GM23338 (cell line): ENCODE results near the gene RGL2. TPM values are rescaled to one million over a fixed set of nuclear protein-coding genes. Genes with fewer than 3 reads are reported as not detected.

ENCODE experiments used
- ATAC-seq: fragments of 200-7000 bp; cut with Tn5 transposase; 3 replicates; pipeline ENCODE4 v1.9.1; 2020
- DNase-seq: peaks from one replicate; pipeline ENCODE4 v3.0.0-alpha.2; 2015; ENCODE audit warnings: low spot score
- H2AFZ ChIP-seq: fragments of 200-600 bp; sonication (generic); 2 replicates; pipeline ENCODE4 v1.8.0; 2016; ENCODE audit warnings: antibody characterized with exemption, mild to moderate bottlenecking, moderate library complexity
- H3F3A ChIP-seq: fragments of 200-600 bp; sonication (generic); replicated peaks from 2 replicates; pipeline ENCODE4 v1.8.0; 2017; ENCODE audit warnings: antibody characterized with exemption, mixed run types, low read depth
- H3K27ac ChIP-seq: fragments of 200-600 bp; sonication (generic); 2 replicates; pipeline ENCODE4 v1.6.1; 2016; ENCODE audit warnings: low read depth
- H3K27me3 ChIP-seq: fragments of 200-600 bp; sonication (generic); 2 replicates; pipeline ENCODE4 v1.8.0; 2016; ENCODE audit warnings: mild to moderate bottlenecking, mixed run types, moderate library complexity; ENCODE audit not compliant: insufficient read depth
- H3K36me3 ChIP-seq: fragments of 200-600 bp; sonication (generic); 2 replicates; pipeline ENCODE4 v1.8.0; 2016; ENCODE audit warnings: mild to moderate bottlenecking; ENCODE audit not compliant: insufficient read depth
- H3K4me1 ChIP-seq: fragments of 200-600 bp; sonication (generic); 2 replicates; pipeline ENCODE4 v1.8.0; 2016; ENCODE audit warnings: mild to moderate bottlenecking, moderate library complexity; ENCODE audit not compliant: insufficient read depth
- H3K4me2 ChIP-seq: fragments of 200-600 bp; sonication (generic); 2 replicates; pipeline ENCODE4 v1.7.1; 2017; ENCODE audit warnings: mixed run types
- H3K4me3 ChIP-seq: fragments of 200-600 bp; sonication (generic); 2 replicates; pipeline ENCODE4 v1.6.1; 2016; ENCODE audit warnings: mixed run types
- H3K79me2 ChIP-seq: fragments of 200-600 bp; sonication (generic); replicated peaks from 2 replicates; pipeline ENCODE4 v1.8.0; 2017; ENCODE audit warnings: mild to moderate bottlenecking; ENCODE audit not compliant: insufficient read depth
- H3K9me2 ChIP-seq: fragments of 200-600 bp; sonication (generic); 2 replicates; pipeline ENCODE4 v1.8.0; 2017; ENCODE audit not compliant: insufficient read depth
- H4K20me1 ChIP-seq: fragments of 200-600 bp; sonication (generic); replicated peaks from 2 replicates; pipeline ENCODE4 v1.8.0; 2017; ENCODE audit warnings: mild to moderate bottlenecking; ENCODE audit not compliant: insufficient read depth
- H3K27ac Mint-ChIP-seq: 2 replicates; pipeline ENCODE4 v1.8.0; 2020; ENCODE audit warnings: inconsistent platforms, mild to moderate bottlenecking, moderate library complexity, mixed read lengths
- H3K27me3 Mint-ChIP-seq: 3 replicates; pipeline ENCODE4 v1.8.0; 2022; ENCODE audit warnings: low read depth, mild to moderate bottlenecking, moderate library complexity, mixed read lengths, inconsistent platforms; ENCODE audit not compliant: insufficient read depth, poor library complexity
- H3K36me3 Mint-ChIP-seq: 3 replicates; pipeline ENCODE4 v1.8.0; 2021; ENCODE audit warnings: low read depth, mild to moderate bottlenecking, inconsistent platforms, moderate library complexity, mixed read lengths
- H3K4me1 Mint-ChIP-seq: 3 replicates; pipeline ENCODE4 v1.8.0; 2020; ENCODE audit warnings: mild to moderate bottlenecking, inconsistent platforms, mixed read lengths
- H3K4me3 Mint-ChIP-seq: 3 replicates; pipeline ENCODE4 v1.8.0; 2021; ENCODE audit warnings: moderate library complexity, mild to moderate bottlenecking, inconsistent platforms, mixed read lengths
- H3K9me3 Mint-ChIP-seq: 3 replicates; pipeline ENCODE4 v1.8.0; 2020; ENCODE audit warnings: moderate library complexity, mild to moderate bottlenecking, inconsistent platforms, mixed read lengths
- CREB1 ChIP-seq: fragments of 250-450 bp; sonication (Bioruptor Pico); IDR thresholded peaks from 2 replicates; pipeline ENCODE4 v1.5.0; 2020; ENCODE audit warnings: low read depth, mild to moderate bottlenecking, moderate library complexity
- EZH2 ChIP-seq: fragments of 200-600 bp; sonication (generic); IDR thresholded peaks from one replicate; pipeline ENCODE4 v1.8.0; 2017; ENCODE audit warnings: antibody characterized with exemption, mild to moderate bottlenecking, low read depth; ENCODE audit not compliant: unreplicated experiment
- EZH2phosphoT487 ChIP-seq: fragments of 200-600 bp; sonication (generic); IDR thresholded peaks from one replicate; pipeline ENCODE4 v1.8.1; 2018; ENCODE audit warnings: antibody characterized with exemption; ENCODE audit not compliant: unreplicated experiment
- JUNB ChIP-seq: IDR thresholded peaks from one replicate; pipeline ENCODE4 v1.6.1; 2016; ENCODE audit warnings: antibody characterized with exemption; ENCODE audit not compliant: unreplicated experiment
- NANOG ChIP-seq: IDR thresholded peaks from 2 replicates; pipeline ENCODE4 v1.6.1; 2016; ENCODE audit warnings: antibody characterized with exemption, borderline replicate concordance
- POLR2AphosphoS5 ChIP-seq: IDR thresholded peaks from 2 replicates; pipeline ENCODE4 v1.6.1; 2016; ENCODE audit warnings: antibody characterized with exemption, low read depth
- STAT1 ChIP-seq: IDR thresholded peaks from one replicate; pipeline ENCODE4 v1.6.1; 2016; ENCODE audit warnings: antibody characterized with exemption; ENCODE audit not compliant: unreplicated experiment
- ZNF114 ChIP-seq: fragments of 250-450 bp; sonication (Bioruptor Pico); IDR thresholded peaks from 2 replicates; pipeline ENCODE4 v1.5.0; 2020; ENCODE audit warnings: mild to moderate bottlenecking, moderate library complexity
- ZNF331 ChIP-seq: fragments of 250-450 bp; sonication (Bioruptor Pico); IDR thresholded peaks from 2 replicates; pipeline ENCODE4 v1.5.0; 2020; ENCODE audit warnings: low read depth, mild to moderate bottlenecking, moderate library complexity
- polyA plus RNA-seq: library from polyadenylated mRNA; unstranded; fragments of >200 nt; fragmentation: Nextera tagmentation; extraction: Ambion mirVana; gene quantifications from 2 replicates; pipeline ENCODE4 v1.2.1, GENCODE V29; 2016
- total RNA-seq: library from RNA; depleted of rRNA; stranded (reverse); fragments of >200 nt; shearing (Covaris generic); gene quantifications from 2 replicates; pipeline ENCODE4 v1.2.3, GENCODE V29; 2014
- TF ChIP-seq, protein P1 (sequence below): IDR thresholded peaks from one replicate; pipeline ENCODE4 v1.6.1; 2018; ENCODE audit warnings: antibody characterized with exemption; ENCODE audit not compliant: unreplicated experiment
- TF ChIP-seq, protein P2 (sequence below): IDR thresholded peaks from 2 replicates; pipeline ENCODE4 v1.6.1; 2016; ENCODE audit warnings: antibody characterized with exemption
- TF ChIP-seq, protein P3 (sequence below), 2 experiments: fragments of 200-600 bp in 1 of 2; sonication (generic) in 1 of 2; conservative IDR thresholded peaks; 2 replicates each; pipeline versions ENCODE4 v1.5.1 to v1.6.1; 2016 to 2017; ENCODE audit warnings: antibody characterized with exemption in 2 of 2, low read depth in 2 of 2, mild to moderate bottlenecking in 2 of 2, moderate library complexity in 1 of 2
- TF ChIP-seq, protein P4 (sequence below): fragments of 250-450 bp; sonication (Bioruptor Pico); IDR thresholded peaks from 2 replicates; pipeline ENCODE4 v1.5.0; 2020; ENCODE audit warnings: mild to moderate bottlenecking, moderate library complexity

The RGL2 gene
- total and polyA plus RNA-seq, 2 experiments from 2014 or later, result 28.0 to 52.2 TPM

DNA sequence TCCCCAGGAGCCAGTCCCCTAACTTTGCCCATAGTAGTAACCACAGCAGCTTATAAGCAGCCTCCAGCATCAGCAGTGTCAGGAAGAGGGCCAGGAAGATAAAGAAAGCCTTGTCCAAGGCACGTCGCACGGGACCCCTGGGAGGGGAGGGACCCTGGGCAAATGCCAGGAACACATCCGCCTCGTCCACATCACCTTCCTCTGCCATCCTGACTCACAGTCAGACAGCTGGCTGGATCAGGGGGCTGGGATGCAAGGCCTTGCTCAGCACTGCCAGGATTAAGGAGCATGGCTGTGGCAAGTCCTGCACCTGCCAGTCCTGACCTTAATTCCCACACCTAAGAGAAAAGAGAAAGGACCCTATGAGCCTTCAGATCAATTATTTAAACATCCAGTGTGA lies 30.3 kb upstream of the RGL2 start:
- H3K27ac ChIP-seq, result no peak overlapping the region
- H3K9me3 Mint-ChIP-seq, result no peaks in the 10 kb centered on the region; the same call in 2 of the 3 replicates
- H4K20me1 ChIP-seq, result no peaks in the 10 kb centered on the region
- H3K4me2 ChIP-seq, result no peak overlapping the region
- no peak for DNase-seq
- no peaks in the 10 kb centered on the region for H3K36me3 Mint-ChIP-seq
- TF ChIP-seq JUNB (no peak), POLR2AphosphoS5 (no peak), EZH2 (no peak), NANOG (no peak), ZNF114 (CRISPR knock-in tag) (no peak), STAT1 (no peak), CREB1 (CRISPR knock-in tag) (no peak), EZH2phosphoT487 (no peak), ZNF331 (CRISPR knock-in tag) (no peak)
- TF ChIP-seq, protein P1, sequence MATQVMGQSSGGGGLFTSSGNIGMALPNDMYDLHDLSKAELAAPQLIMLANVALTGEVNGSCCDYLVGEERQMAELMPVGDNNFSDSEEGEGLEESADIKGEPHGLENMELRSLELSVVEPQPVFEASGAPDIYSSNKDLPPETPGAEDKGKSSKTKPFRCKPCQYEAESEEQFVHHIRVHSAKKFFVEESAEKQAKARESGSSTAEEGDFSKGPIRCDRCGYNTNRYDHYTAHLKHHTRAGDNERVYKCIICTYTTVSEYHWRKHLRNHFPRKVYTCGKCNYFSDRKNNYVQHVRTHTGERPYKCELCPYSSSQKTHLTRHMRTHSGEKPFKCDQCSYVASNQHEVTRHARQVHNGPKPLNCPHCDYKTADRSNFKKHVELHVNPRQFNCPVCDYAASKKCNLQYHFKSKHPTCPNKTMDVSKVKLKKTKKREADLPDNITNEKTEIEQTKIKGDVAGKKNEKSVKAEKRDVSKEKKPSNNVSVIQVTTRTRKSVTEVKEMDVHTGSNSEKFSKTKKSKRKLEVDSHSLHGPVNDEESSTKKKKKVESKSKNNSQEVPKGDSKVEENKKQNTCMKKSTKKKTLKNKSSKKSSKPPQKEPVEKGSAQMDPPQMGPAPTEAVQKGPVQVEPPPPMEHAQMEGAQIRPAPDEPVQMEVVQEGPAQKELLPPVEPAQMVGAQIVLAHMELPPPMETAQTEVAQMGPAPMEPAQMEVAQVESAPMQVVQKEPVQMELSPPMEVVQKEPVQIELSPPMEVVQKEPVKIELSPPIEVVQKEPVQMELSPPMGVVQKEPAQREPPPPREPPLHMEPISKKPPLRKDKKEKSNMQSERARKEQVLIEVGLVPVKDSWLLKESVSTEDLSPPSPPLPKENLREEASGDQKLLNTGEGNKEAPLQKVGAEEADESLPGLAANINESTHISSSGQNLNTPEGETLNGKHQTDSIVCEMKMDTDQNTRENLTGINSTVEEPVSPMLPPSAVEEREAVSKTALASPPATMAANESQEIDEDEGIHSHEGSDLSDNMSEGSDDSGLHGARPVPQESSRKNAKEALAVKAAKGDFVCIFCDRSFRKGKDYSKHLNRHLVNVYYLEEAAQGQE, result no peak
- TF ChIP-seq, protein P2, sequence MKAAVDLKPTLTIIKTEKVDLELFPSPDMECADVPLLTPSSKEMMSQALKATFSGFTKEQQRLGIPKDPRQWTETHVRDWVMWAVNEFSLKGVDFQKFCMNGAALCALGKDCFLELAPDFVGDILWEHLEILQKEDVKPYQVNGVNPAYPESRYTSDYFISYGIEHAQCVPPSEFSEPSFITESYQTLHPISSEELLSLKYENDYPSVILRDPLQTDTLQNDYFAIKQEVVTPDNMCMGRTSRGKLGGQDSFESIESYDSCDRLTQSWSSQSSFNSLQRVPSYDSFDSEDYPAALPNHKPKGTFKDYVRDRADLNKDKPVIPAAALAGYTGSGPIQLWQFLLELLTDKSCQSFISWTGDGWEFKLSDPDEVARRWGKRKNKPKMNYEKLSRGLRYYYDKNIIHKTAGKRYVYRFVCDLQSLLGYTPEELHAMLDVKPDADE, result no peak
- TF ChIP-seq, protein P3, sequence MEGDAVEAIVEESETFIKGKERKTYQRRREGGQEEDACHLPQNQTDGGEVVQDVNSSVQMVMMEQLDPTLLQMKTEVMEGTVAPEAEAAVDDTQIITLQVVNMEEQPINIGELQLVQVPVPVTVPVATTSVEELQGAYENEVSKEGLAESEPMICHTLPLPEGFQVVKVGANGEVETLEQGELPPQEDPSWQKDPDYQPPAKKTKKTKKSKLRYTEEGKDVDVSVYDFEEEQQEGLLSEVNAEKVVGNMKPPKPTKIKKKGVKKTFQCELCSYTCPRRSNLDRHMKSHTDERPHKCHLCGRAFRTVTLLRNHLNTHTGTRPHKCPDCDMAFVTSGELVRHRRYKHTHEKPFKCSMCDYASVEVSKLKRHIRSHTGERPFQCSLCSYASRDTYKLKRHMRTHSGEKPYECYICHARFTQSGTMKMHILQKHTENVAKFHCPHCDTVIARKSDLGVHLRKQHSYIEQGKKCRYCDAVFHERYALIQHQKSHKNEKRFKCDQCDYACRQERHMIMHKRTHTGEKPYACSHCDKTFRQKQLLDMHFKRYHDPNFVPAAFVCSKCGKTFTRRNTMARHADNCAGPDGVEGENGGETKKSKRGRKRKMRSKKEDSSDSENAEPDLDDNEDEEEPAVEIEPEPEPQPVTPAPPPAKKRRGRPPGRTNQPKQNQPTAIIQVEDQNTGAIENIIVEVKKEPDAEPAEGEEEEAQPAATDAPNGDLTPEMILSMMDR (conservative IDR thresholded peaks at IDR 0.05; ENCODE audit: low read depth in 2 of 2), result no peak
- TF ChIP-seq, protein P4, sequence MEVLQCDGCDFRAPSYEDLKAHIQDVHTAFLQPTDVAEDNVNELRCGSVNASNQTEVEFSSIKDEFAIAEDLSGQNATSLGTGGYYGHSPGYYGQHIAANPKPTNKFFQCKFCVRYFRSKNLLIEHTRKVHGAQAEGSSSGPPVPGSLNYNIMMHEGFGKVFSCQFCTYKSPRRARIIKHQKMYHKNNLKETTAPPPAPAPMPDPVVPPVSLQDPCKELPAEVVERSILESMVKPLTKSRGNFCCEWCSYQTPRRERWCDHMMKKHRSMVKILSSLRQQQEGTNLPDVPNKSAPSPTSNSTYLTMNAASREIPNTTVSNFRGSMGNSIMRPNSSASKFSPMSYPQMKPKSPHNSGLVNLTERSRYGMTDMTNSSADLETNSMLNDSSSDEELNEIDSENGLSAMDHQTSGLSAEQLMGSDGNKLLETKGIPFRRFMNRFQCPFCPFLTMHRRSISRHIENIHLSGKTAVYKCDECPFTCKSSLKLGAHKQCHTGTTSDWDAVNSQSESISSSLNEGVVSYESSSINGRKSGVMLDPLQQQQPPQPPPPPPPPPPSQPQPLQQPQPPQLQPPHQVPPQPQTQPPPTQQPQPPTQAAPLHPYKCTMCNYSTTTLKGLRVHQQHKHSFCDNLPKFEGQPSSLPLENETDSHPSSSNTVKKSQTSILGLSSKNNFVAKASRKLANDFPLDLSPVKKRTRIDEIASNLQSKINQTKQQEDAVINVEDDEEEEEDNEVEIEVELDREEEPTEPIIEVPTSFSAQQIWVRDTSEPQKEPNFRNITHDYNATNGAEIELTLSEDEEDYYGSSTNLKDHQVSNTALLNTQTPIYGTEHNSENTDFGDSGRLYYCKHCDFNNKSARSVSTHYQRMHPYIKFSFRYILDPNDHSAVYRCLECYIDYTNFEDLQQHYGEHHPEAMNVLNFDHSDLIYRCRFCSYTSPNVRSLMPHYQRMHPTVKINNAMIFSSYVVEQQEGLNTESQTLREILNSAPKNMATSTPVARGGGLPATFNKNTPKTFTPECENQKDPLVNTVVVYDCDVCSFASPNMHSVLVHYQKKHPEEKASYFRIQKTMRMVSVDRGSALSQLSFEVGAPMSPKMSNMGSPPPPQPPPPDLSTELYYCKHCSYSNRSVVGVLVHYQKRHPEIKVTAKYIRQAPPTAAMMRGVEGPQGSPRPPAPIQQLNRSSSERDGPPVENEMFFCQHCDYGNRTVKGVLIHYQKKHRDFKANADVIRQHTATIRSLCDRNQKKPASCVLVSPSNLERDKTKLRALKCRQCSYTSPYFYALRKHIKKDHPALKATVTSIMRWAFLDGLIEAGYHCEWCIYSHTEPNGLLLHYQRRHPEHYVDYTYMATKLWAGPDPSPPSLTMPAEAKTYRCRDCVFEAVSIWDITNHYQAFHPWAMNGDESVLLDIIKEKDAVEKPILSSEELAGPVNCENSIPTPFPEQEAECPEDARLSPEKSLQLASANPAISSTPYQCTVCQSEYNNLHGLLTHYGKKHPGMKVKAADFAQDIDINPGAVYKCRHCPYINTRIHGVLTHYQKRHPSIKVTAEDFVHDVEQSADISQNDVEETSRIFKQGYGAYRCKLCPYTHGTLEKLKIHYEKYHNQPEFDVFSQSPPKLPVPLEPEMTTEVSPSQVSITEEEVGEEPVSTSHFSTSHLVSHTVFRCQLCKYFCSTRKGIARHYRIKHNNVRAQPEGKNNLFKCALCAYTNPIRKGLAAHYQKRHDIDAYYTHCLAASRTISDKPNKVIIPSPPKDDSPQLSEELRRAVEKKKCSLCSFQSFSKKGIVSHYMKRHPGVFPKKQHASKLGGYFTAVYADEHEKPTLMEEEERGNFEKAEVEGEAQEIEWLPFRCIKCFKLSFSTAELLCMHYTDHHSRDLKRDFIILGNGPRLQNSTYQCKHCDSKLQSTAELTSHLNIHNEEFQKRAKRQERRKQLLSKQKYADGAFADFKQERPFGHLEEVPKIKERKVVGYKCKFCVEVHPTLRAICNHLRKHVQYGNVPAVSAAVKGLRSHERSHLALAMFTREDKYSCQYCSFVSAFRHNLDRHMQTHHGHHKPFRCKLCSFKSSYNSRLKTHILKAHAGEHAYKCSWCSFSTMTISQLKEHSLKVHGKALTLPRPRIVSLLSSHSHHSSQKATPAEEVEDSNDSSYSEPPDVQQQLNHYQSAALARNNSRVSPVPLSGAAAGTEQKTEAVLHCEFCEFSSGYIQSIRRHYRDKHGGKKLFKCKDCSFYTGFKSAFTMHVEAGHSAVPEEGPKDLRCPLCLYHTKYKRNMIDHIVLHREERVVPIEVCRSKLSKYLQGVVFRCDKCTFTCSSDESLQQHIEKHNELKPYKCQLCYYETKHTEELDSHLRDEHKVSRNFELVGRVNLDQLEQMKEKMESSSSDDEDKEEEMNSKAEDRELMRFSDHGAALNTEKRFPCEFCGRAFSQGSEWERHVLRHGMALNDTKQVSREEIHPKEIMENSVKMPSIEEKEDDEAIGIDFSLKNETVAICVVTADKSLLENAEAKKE (CRISPR knock-in tag), result no peak
- H3K9me2 ChIP-seq, result no peaks in the 10 kb centered on the region
- no peaks in the 10 kb centered on the region for H3K79me2 ChIP-seq
- peaks cover 5% of the 10 kb centered on the region for H3K4me1 Mint-ChIP-seq
- peaks cover 3% of the 10 kb centered on the region for H3K27me3 Mint-ChIP-seq
- H3K36me3 ChIP-seq, result no peaks in the 10 kb centered on the region
- ATAC-seq, result no peak
- no peaks in the 10 kb centered on the region for H3F3A ChIP-seq
- H3K4me3 Mint-ChIP-seq, result no peak overlapping the region
- H3K4me1 ChIP-seq, result peaks cover 5% of the 10 kb centered on the region
- H3K27me3 ChIP-seq, result no peaks in the 10 kb centered on the region
- H3K4me3 ChIP-seq, result no peak overlapping the region
- no peak overlapping the region for H3K27ac Mint-ChIP-seq
- H2AFZ ChIP-seq, result no peak overlapping the region
